RKO (cell line): Measurements from ENCODE around the gene MT1B.
A peak's percentile ranks its signal among the peaks of the same experiment; 100 is the strongest.
"Not testable (repeated sequence)": the region's sequence is repeated elsewhere in the genome, so short reads cannot be mapped to it uniquely, and the experiment has no call there.

Experiments
- DNase-seq: peaks from one replicate; pipeline ENCODE4 v3.0.0-alpha.2; 2016; ENCODE audit warnings: low spot score

Gene MT1B

DNA sequence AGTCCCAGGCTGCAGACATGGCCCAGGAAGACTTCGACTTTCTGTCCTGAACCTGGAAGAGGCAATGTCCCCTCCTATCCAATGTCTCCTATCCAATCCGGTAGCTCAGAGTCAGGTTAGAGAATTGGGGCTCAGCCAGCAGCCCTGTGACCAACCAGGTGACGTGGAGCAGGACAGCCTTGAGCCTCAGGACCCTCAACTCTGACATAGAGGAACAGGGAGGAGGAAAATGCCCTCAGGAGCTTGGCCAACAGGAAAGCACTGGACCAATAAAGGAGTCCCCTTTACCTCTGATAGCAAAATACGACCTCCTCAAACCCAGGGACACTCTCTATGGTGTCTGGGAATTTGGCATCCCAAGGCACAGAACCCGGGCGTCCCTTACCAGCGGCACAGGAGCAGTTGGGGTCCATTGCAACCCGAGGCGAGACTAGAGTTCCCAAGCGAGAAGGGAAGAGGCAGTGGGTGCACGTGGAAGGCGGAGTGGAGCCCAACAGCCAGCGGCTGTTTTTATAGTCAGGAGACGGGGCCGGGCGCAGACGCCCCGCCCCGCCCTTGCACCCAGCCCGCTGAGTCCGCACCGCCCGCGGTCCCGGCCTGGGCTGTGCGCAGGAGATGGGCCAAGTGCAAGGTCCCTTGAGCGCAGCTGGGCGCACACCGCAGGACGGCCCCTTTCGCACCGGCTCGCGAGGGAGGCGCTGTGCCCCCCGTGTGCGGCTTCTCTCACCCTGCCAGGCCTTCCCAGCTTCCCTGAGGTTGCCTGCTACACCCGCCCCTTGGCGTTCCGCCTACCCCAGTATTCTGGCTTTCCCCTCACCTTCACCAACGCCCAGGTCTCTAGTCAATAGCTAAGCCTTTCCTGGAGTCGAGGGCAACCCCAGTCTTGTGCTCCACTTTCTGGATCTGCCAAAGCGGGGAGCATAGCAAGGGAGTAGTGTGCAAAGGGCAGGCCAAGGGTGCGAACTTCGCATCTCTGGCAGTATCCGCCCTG lies 16.2 kb downstream of the MT1B start, which contains the start of gene MT1G:
Gene MT1G, minus strand, starts transcription at position 485 of the 991 bp plus-strand sequence. Its CDS starts 72 bp downstream, at position 413.
- no peak for DNase-seq

DNA sequence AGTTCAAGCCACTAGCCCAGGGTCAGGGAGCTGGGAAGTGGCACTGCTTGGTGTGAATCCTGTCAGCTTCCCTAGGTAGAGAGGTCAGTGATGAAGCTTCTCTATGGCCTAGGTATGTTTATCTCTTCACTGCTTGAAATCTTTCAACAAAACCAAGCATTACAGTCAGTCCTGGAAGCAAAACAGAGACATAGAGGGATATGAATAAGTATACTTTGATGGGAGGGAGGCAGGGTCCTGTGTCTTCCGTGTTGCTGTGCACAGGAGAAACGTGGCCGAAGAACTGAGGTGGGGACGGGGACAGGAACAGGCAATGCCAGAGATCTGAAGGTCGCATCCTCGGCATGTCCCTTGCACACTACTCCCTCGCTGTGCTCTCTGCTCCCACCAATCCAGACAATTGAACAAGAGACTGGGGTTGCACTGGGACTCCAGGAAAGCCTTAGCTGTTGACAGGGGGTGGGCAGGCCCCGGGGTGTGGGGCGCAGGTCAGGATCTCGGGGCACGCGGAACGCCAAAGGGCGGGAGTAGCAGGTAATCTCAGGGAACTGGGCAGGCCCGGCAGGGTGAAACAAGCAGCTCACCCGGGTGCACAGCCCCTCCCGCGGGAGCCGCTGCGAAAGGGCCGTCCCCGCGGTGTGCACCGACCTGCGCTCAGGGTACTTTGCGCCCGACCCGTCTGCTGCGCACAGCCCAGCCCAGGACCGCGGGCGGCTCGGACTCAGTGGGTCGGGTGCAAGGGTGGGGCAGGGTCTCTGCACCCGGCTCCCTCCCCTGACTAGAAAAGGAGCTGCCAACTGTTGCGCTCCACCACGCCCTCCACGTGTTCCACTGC lies 17.5 kb downstream of the MT1B start, which contains the start of gene MT1H:
Gene MT1H, plus strand, starts transcription at position 810 of the 835 bp plus-strand sequence. CDS start 71 bp downstream, outside the sequence.
- DNase-seq: no peak

DNA sequence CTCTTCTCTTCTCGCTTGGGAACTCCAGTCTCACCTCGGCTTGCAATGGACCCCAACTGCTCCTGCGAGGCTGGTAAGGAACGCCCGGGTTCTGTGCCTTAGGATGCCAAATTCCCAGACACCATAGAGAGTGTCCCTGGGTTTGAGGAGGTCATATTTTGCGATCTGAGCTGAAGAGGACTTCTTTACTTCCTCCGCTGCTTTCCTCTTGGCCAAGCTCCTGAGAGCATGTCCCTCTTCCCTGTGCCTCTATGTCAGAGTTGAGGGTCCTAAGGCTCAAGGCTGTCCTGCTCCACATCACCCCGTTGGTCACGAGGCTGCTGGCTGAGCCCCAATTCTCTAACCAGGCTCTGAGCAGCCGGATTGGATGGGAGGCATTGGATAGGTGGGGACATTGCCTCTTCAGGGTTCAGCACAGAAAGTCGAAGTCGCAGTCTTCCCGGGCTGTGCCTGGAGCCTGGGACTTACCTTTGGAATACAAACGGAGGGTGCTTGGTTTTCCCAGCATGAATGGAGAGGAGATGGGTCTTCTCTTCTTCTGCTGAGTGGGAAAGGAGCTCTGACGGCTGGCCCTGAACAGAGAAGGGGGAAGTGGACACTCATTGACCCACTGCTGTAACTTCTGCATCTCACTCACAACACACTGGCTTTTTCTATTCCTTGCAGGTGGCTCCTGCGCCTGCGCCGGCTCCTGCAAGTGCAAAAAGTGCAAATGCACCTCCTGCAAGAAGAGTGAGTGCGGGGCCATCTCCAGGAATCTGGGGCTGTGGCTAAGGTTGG lies 18.3 kb downstream of the MT1B start:
- DNase-seq: no peak

DNA sequence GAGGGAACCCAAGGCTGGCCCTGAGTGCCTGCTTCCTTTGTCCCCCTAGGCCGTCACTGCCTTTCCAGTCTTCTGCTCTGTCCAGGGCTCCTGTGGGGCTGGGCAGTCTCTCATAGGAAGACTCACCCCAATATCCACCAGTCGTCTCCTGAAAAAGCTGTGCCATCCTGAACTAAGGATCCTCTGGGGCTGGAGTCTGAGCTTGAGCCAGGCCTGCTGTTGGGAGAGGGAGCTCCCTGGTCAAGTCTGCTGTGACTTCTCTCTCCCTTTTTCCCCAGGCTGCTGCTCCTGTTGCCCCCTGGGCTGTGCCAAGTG lies 18.9 kb downstream of the MT1B start:
- no peak for DNase-seq

DNA sequence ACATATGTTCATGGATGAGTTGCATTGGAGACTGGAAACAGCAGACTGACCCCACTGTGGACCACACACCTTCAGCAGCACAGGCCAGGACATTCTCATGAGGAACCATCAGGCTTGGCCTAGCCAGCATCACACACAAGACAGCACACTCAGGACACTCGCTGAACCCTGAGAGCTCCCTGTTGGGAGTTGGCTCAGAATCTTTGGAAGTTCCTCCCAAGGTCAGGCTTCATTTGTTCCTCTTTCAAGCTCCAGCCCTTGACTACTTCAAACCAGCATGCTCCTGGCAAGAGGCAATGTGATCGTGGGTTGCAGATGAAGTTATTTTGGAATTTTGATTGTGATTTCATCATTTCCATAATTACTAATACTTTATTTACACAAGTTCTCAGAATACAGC lies 20.0 kb downstream of the MT1B start:
- DNase-seq: not testable (repeated sequence)

DNA sequence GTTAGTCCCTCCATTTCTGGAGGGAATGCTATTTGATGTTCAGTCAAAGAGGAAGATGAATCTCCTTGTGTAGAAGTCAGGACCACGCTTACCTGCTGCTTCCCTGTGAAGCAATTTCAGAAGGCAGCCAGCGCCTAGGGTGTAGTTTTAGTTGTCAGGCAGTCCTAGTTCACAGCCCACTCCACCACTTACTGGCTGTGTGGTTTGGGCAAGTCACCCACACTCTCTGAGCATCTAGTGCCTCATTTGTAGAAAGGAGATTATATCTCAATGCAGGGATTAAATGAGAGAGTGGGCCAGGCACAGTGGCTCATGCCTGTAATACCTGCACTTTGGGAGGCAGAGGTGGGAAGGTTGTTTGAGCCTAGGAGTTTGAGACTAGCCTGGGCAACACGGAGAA lies 20.5 kb downstream of the MT1B start:
- DNase-seq: not testable (repeated sequence)

DNA sequence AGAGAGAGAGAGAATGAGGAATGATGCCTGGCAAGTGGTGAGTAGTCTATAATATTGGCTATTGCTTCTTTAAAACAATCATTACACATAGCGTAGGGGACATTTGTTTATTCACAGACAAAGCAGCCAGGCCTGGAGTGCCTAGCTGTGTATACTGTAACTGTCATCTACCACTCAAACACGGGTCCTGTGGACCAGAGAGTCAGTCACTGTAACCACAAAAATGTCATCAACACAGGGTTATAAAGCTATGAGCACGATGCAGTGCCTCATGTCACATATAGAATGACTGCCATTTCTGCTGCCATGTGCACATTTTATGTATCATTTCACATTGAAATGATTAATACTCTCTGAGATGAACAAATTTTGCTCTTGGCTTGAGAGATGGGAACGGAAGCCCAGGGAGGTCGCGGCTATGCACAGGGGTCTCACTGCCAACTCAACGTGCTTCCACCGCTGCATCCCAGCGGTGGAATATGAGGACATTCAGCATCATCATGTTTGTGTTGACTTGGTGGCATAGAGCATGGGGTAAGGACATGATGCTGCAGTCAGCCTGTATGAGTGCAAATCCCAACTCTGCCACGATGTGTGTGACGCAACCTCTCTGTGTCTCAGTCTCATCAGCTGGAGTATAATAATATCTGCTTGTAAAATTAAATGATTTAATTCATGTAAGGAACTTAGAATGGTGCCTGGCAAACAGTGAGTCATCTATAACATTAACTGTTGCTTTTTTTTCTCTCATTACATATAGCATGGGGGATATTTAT lies 21.3 kb downstream of the MT1B start:
- DNase-seq: no peak

DNA sequence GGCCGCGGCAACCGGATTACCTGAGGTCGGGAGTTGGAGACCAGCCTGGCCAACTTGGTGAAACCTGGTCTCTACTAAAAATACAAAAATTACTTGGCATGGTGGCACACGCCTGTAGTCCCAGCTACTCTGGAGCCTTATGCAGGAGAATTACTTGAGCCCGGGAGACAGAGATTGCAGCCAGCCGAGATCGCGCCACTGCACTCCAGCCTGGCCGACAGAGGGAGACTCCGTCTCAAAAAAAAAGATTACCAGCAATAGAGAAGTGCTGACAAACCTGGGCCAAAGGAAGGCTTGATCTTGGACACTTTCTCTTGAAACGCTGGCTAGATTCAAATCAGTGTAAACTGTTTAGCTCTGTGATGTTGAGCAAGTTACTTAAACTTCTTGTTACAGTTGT lies 22.2 kb downstream of the MT1B start:
- DNase-seq: no peak

DNA sequence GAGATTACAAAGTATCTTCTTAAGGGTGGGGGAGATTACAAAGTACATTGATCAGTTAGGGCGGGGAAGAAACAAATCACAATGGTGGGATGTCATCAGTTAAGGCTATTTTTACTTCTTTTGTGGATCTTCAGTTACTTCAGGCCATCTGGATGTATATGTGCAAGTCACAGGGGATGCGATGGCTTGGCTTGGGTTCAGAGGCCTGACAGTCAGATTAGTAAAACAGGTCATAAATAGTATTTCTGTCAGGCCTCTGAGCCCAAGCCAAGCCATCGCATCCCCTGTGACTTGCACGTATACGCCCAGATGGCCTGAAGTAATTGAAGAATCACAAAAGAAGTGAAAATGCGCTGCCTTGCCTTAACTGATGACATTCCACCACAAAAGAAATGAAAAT lies 22.9 kb downstream of the MT1B start:
- not testable (repeated sequence) for DNase-seq

DNA sequence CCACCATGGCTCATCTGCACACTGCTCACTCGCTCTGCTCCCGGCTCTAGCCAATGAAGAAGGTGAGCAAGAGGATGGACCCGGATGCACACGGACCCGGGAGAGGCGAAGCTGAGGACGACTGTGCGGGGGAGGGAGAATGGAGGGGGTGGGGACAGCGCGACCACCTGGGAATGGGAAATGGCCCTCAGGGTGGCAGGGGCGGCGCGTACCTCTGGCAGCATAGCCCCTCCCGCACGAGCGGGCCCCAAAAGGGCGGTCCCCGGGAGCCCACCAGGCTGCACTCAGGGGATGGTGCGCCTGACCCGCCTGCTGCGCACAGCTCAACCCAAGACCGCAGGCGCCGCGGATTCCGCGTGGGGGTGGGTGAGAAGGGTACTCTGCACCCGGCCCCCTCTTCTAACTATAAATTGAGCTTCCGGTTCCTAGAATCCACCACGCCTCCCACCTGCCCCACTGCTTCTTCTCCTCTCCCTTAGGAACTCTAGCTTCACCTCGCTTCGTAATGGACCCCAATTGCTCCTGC lies 24.1 kb downstream of the MT1B start:
- DNase-seq: no peak

DNA sequence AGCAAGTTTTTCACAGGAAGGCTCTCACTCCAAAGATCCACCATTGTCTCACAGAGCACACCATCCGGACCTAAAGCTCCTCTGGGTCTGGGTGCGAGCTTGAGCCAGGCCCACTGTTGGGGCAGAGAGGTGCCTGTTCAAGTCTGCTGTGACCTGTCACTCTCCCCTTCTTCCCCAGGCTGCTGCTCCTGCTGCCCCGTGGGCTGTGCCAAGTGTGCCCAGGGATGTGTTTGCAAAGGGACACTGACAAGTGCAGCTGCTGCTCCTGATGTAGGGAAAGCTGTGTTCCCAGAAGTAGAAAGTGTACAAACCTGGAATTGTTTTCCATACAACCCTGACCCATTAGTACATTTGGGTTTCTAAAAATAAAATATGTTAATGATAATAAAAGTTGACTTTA lies 25.8 kb downstream of the MT1B start:
- no peak for DNase-seq

DNA sequence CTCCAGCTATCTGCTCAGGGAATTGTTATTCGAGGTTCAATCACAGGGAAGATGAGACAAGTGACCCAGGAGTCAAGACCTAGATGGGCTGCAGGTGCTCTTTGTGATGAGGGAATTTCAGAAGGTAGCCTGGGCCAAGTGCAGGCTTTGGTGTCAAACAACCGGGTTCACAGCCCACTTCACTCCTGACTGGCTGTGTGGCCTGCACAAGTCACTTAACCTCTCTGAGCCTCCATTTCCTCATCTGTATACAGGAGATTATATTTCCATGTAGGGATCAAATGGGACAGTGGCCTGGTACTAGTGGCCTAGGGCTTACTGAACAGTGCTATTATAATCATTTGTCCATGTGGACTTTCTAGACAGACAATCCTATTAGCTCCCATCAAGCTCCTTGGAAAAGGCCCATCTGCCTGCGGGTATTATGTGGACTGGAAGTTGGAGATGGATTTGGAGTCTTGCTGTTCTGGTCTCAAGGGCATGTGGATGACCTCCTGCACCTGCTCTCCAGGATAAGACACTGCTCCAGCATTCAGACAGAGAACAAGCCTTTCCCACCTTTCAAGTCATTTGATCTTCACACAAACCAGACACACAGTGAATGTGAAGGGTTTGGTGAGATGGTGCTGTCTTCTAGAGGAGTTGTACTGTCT lies 27.5 kb downstream of the MT1B start:
- DNase-seq: no peak

DNA sequence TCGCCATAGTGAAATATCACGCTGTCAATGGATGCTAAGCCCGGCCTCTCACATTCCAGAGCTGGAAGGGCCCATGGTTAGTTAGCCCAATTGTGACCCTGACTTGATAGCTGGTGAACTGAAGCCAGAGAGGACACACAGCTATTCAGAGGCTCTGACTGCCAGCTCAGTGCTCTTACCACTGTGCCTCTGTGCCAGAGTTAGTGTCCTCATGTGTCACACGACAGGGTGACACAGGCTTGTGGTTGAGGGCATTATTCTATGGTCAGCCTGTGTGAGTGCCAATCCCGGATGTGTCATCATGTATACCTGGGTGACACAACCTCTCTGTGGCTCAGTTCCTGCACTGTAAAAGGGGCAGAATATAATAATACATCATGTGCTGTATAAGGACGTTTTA lies 28.1 kb downstream of the MT1B start:
- DNase-seq: peak; percentile 78

DNA sequence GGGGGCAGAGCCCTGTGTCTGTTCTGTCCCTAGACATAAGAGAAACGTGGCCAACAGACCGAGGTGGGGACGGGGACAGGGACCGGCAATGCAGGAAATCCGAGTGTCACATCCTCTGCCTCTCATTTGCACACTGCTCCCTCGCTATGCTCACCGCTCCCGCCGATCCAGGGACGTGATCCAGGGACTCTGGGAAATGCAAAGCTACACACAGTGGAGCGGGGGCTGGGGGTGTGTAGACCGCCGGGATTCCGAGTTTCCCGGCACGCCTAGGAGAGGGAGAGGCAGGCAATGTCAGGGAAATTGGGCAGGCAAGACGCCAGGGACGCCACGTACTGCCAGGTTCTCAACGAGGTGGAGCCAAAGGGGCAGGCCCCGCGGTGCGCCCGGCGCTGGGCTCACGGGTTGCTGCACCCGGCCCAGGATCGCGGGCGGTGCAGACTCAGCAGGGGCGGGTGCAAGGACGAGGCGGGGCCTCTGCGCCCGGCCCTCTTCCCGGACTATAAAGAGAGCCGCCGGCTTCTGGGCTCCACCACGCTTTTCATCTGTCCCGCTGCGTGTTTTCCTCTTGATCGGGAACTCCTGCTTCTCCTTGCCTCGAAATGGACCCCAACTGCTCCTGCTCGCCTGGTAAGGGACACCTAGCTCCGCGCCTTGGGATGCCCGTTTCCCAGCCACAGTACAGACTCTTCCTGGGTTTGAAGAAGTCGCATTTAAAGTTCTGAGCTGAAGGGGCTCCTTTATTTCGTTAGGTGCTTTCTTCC lies 30.4 kb downstream of the MT1B start, which contains the start of gene MT1X:
Gene MT1X, plus strand, starts transcription at position 532 of the 764 bp plus-strand sequence. Its CDS starts 71 bp downstream, at position 603.
- peak; percentile 94 for DNase-seq

DNA sequence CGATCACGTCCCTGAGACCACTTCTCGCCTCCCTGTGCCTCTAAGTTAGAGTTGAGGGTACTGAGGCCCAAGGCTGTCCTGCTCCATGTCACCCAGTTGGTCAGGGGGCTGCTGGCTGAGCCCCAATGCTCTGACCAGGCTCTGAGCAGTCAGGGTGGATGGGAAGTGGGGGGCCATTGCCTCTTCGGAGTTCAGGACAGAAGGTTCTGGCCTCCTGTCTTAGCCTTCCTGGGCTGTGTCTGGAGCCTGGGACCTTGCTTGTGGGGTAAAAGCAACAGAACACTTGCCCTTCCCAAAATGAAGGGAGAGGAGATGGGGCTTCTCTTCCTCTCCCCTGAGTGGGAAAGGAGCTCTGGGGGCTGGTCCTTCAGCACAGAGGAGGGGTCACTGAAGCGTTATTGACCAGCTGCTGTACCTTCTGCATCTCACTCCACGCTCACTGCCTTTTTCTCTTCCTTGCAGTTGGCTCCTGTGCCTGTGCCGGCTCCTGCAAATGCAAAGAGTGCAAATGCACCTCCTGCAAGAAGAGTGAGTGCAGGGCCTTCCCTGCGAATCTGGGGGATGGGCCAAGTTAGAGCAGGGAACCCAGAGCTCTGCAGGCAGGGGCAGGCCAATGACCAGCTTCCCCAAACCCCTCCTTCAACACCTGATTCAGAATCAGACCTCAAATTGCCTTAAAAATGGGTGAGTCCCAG lies 31.2 kb downstream of the MT1B start:
- no peak for DNase-seq

DNA sequence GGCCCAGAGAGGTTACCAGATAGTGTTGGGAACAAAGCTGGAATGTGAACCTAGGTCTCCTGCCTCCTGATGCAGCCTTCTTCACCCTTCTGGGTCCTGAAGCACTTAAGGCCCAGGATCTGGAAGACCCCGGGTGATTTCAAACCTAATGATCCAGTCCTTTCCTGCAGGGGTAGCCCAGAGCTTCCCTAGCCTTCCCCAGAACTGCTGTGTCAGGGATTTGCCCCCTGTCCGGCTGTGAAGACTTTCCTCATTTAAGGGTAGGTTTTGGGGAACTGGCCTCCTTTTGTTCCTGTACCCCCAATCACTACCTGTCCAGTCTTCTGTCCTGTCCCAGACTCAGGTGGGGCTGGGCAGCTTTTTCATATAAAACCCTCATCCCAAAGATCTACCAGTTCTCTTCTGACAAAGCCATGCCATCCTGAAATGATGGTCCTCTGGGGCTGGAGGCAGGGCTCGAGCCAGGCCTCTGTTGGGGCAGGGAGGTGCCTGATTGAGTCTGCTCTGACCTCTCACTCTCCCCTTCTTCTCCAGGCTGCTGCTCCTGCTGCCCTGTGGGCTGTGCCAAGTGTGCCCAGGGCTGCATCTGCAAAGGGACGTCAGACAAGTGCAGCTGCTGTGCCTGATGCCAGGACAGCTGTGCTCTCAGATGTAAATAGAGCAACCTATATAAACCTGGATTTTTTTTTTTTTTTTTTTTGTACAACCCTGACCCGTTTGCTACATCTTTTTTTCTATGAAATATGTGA lies 31.9 kb downstream of the MT1B start:
- peak; percentile 39 for DNase-seq

DNA sequence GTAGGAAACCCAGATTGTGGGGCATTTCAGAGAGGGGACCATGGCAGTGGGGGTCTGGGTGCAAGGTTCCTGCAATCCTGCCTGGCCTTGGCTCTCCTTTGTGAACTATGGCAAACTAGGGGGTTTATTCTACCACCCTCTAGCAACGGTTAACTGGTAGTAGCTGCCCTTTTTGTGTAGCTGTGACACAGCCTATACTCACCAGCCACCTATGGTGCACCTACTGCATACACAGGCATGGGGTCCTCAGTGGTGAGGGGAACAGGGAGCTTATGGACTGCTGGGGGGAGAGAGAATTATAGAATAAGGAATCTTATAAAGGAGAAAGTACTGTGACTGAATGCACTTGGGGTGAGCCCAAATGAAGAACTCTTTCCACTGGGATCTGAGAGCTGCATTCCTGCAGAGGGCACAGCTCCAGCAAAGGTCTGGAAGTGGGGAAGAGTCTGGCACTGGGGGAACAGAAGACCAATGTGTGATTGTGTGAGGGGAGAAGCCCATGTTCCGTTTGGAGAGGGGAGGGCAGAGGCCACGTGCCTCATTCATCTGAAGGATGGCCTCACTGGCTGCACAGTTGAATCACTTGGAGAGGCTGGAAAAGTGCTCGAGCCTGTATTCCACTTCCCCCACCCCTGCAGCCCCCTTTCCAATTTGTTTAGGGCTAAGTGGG lies 32.7 kb downstream of the MT1B start:
- DNase-seq: no peak
